ENCODE data around the gene TSPAN14. TPM values are rescaled to one million over a fixed set of nuclear protein-coding genes. Genes with fewer than 3 reads are reported as not detected.

TSPAN14 gene
- total and polyA plus RNA-seq, 2 of the 13 experiments (the other 11 are each of a cell fraction or from before 2014, with no cell fraction given), result 24.1 to 80.6 TPM

GRCh38 chr10:80526742-80527141 lies 72.6 kb downstream of the TSPAN14 start:
- WGBS (ENCODE audit: low lambda C conversion rate), result 14% methylated on average over 2 of the region's 6 CpGs
- TF ChIP-seq NFATC3 (CRISPR knock-in tag; IDR thresholded peaks at IDR 0.05) (no peak), SYNCRIP (IDR thresholded peaks at IDR 0.05; ENCODE audit: insufficient read depth, low read depth, low read length) (no peak), ZNF7 (CRISPR knock-in tag; IDR thresholded peaks at IDR 0.05) (no peak), ZNF724P (CRISPR knock-in tag; IDR thresholded peaks at IDR 0.05; ENCODE audit: borderline replicate concordance) (no peak), CEBPB (IDR thresholded peaks at IDR 0.05; ENCODE audit: borderline replicate concordance, low read depth, low read length) (no peak), SIX1 (CRISPR knock-in tag; IDR thresholded peaks at IDR 0.05; ENCODE audit: borderline replicate concordance) (no peak), PHB2 (IDR thresholded peaks at IDR 0.05; ENCODE audit: partially characterized antibody) (no peak), YEATS4 (CRISPR knock-in tag; IDR thresholded peaks at IDR 0.05; ENCODE audit: borderline replicate concordance) (no peak), ZBTB39 (CRISPR knock-in tag; IDR thresholded peaks at IDR 0.05) (no peak), SUZ12 (IDR thresholded peaks at IDR 0.05; ENCODE audit: low read depth, low read length) (no peak), SKIL (CRISPR knock-in tag; IDR thresholded peaks at IDR 0.05; ENCODE audit: borderline replicate concordance) (no peak), ZBTB26 (CRISPR knock-in tag; IDR thresholded peaks at IDR 0.05; ENCODE audit: borderline replicate concordance) (no peak), ATF3 (CRISPR knock-in tag; IDR thresholded peaks at IDR 0.05) (no peak), CREBL2 (CRISPR knock-in tag; IDR thresholded peaks at IDR 0.05; ENCODE audit: borderline replicate concordance) (no peak), SAFB2 (CRISPR knock-in tag; IDR thresholded peaks at IDR 0.05; ENCODE audit: borderline replicate concordance, low read depth) (no peak), HNF1B (CRISPR knock-in tag; IDR thresholded peaks at IDR 0.05) (no peak)

More at GRCh38 chr10:80526742-80527141, 72.6 kb downstream of the TSPAN14 start:
- DNase-seq (ENCODE audit: low spot score) (no peak), ATAC-seq (no peak), FAIRE-seq (no peak)
- no TSS peak for BruUV-seq (replicated peaks)
- CTCF ChIA-PET (ENCODE audit: low intra/inter-chr PET ratio, low total read pairs), result no interaction called here
- intact Hi-C loops (cut with micrococcal nuclease; ENCODE audit: unreplicated experiment) (no loop called here), in situ Hi-C loops (cut with HindIII; ENCODE audit: extremely low pct_ligation_motif_present, low pct_unique_long_range_greater_than_20kb) (no loop called here)
- H3K9me3 ChIP-seq (ENCODE audit: low read length), result no peaks in the 10 kb centered on the region
- H3K4me3 ChIP-seq (replicated peaks in 1 of 3; ENCODE audit: insufficient read depth in 1 of 3, low read depth in 2 of 3, low read length in 3 of 3), result no peak overlapping the region
- no peak overlapping the region for H3K9ac ChIP-seq (ENCODE audit: insufficient read depth, low read depth, low read length)
- no peak overlapping the region for H3K27ac ChIP-seq (ENCODE audit: extremely low read length, insufficient read depth, low read length)
- 0 out of 2 replicates have a peak, but pooled peaks cover 2% of the 10 kb centered on the region for H4K20me1 ChIP-seq (ENCODE audit: insufficient read depth, low read length)
- H3K27me3 ChIP-seq (ENCODE audit: control insufficient read depth in 1 of 2, insufficient read depth in 2 of 2, low read length in 2 of 2), result no peaks in the 10 kb centered on the region; a peak in 2 of 5 replicates
- H3K4me2 ChIP-seq (ENCODE audit: low read depth, low read length), result no peak overlapping the region
- no peaks in the 10 kb centered on the region for H3K36me3 ChIP-seq (replicated peaks in 1 of 2; ENCODE audit: control insufficient read depth in 1 of 2, insufficient read depth in 2 of 2, low read length in 2 of 2)
- no peak overlapping the region for H2AFZ ChIP-seq (ENCODE audit: low read length)
- H3K4me1 ChIP-seq (ENCODE audit: insufficient read depth, low read length), result peaks cover 15% of the 10 kb centered on the region
- POLR2A ChIA-PET, result no interaction called here
- no peaks in the 10 kb centered on the region for H3K79me2 ChIP-seq (ENCODE audit: insufficient read depth, low read length)
